ENCODE measurements around the gene OXNAD1. TPM values are rescaled to one million over a fixed set of nuclear protein-coding genes. Genes with fewer than 3 reads are reported as not detected.

The OXNAD1 gene
- total RNA-seq, 1 experiment from 2014 or later, result 23.7 TPM

- Histone ChIP-seq H2AFZ (ENCODE audit: low read length) (no peak overlapping the region), H3K18ac (ENCODE audit: insufficient read length, low read depth, low read length) (no peak overlapping the region), H3K9ac (ENCODE audit: extremely low read depth, insufficient read length, low read length) (no peak overlapping the region), H3K79me2 (ENCODE audit: insufficient read depth, low read length) (no peaks in the 10 kb centered on the region), H3K79me1 (ENCODE audit: insufficient read depth, low read depth, low read length, poor library complexity, severe bottlenecking) (no peaks in the 10 kb centered on the region), H3K27ac (ENCODE audit: insufficient read length, low read depth, low read length) (peak overlapping the region; percentile 90), H3K4me2 (ENCODE audit: insufficient read depth, insufficient read length, low read length) (peak overlapping the region; percentile 36), H2BK15ac (ENCODE audit: low read depth, low read length) (no peak overlapping the region), H3K4ac (ENCODE audit: low read depth, low read length) (no peak overlapping the region), H3T11ph (ENCODE audit: low read length) (no peak overlapping the region), H2AK5ac (ENCODE audit: insufficient read length, low read length) (no peak overlapping the region), H3K27me3 (ENCODE audit: insufficient read depth, low read length) (no peaks in the 10 kb centered on the region), H3K4me1 (ENCODE audit: insufficient read depth, low read length) (peaks cover 20% of the 10 kb centered on the region; the same call in 1 of the 2 replicates), H3K56ac (ENCODE audit: insufficient read length, low read depth, low read length) (no peak overlapping the region), H4K5ac (ENCODE audit: insufficient read length, low read depth, low read length) (no peak overlapping the region), H2BK5ac (ENCODE audit: insufficient read length, low read length) (no peak overlapping the region), H4K8ac (replicated peaks; ENCODE audit: insufficient read length, low read depth, low read length) (no peak overlapping the region), H3K23ac (ENCODE audit: insufficient read length, low read depth, low read length) (no peak overlapping the region), H2BK120ac (ENCODE audit: low read depth, low read length, poor library complexity, severe bottlenecking) (no peak overlapping the region), H2BK20ac (ENCODE audit: low read depth, low read length, poor library complexity, severe bottlenecking) (no peak overlapping the region), H3K23me2 (ENCODE audit: insufficient read length, low read depth, low read length, poor library complexity, severe bottlenecking) (no peaks in the 10 kb centered on the region), H4K20me1 (ENCODE audit: control insufficient read depth, insufficient read depth, insufficient read length) (no peaks in the 10 kb centered on the region), H3K14ac (ENCODE audit: insufficient read depth, low read length) (no peak overlapping the region), H4K91ac (ENCODE audit: insufficient read length, low read depth, low read length) (no peak overlapping the region), H2BK12ac (ENCODE audit: insufficient read length, low read depth, low read length) (no peak overlapping the region), H3K9me3 (ENCODE audit: control insufficient read depth, low read depth, low read length) (no peaks in the 10 kb centered on the region)
- peaks cover 0 to 3% of the 10 kb centered on the region in 2 experiments; a peak in 4 of 5 replicates for H3K9me3 Mint-ChIP-seq
- H3K27me3 Mint-ChIP-seq (ENCODE audit: low read depth), result no peaks in the 10 kb centered on the region
- peak overlapping the region in 1 of 2 experiments; percentile 68; a peak in 3 of 5 replicates for H3K4me3 Mint-ChIP-seq
- TF ChIP-seq, protein P1, sequence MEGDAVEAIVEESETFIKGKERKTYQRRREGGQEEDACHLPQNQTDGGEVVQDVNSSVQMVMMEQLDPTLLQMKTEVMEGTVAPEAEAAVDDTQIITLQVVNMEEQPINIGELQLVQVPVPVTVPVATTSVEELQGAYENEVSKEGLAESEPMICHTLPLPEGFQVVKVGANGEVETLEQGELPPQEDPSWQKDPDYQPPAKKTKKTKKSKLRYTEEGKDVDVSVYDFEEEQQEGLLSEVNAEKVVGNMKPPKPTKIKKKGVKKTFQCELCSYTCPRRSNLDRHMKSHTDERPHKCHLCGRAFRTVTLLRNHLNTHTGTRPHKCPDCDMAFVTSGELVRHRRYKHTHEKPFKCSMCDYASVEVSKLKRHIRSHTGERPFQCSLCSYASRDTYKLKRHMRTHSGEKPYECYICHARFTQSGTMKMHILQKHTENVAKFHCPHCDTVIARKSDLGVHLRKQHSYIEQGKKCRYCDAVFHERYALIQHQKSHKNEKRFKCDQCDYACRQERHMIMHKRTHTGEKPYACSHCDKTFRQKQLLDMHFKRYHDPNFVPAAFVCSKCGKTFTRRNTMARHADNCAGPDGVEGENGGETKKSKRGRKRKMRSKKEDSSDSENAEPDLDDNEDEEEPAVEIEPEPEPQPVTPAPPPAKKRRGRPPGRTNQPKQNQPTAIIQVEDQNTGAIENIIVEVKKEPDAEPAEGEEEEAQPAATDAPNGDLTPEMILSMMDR (conservative IDR thresholded peaks at IDR 0.05), result no peak
- peak overlapping the region; percentile 90 to 99 (median 94) for H3K27ac Mint-ChIP-seq
- peaks cover 36 to 38% of the 10 kb centered on the region in 2 experiments for H3K4me1 Mint-ChIP-seq
- no CpG with 5 or more reads among the region's 6 CpGs for WGBS (ENCODE audit: extremely low coverage, insufficient read length, low lambda C conversion rate)
- no peak for DNase-seq
- H3K36me3 Mint-ChIP-seq (ENCODE audit: insufficient read depth in 1 of 3, low read depth in 3 of 3), result peaks cover 25 to 37% (median 35%) of the 10 kb centered on the region in 3 experiments
Observed at GRCh38 chr3:16301507-16301906, 36.5 kb downstream of the OXNAD1 start.
